HG03432 (cell line): ENCODE results near the gene MEIKIN.
"Not testable (repeated sequence)": the region's sequence is repeated elsewhere in the genome, so short reads cannot be mapped to it uniquely, and the experiment has no call there.

Experiments used
- ATAC-seq: cut with Tn5 transposase; IDR thresholded peaks from one replicate; pipeline ENCODE4 v1.9.1; 2021; ENCODE audit warnings: mild to moderate bottlenecking, moderate library complexity; ENCODE audit not compliant: unreplicated experiment

The MEIKIN gene

GRCh38 chr5:131812371-131813160 is 132.9 kb downstream of the MEIKIN start:
- ATAC-seq = no peak

- peak; percentile 73 for ATAC-seq
Observed at GRCh38 chr5:131810510-131811249, 134.8 kb downstream of the MEIKIN start.

- peak; percentile 95 for ATAC-seq
Observed at GRCh38 chr5:131796793-131797693, 148.4 kb downstream of the MEIKIN start, which contains the start of gene FNIP1. TSS of gene FNIP1 (minus strand) at chr5:131797017. CDS start at chr5:131796921, 96 bp downstream.

- ATAC-seq = peak; percentile 17
Observed at GRCh38 chr5:131795879-131796792, 149.3 kb downstream of the MEIKIN start.

- no peak for ATAC-seq
Observed at GRCh38 chr5:131795228-131795627, 150.2 kb downstream of the MEIKIN start.

- ATAC-seq = no peak
Observed at GRCh38 chr5:131794586-131794985, 150.9 kb downstream of the MEIKIN start.

GRCh38 chr5:131792896-131793295 is 152.6 kb downstream of the MEIKIN start:
- ATAC-seq = no peak

GRCh38 chr5:131791866-131792265 is 153.6 kb downstream of the MEIKIN start:
- no peak for ATAC-seq

GRCh38 chr5:131790550-131790949 is 154.9 kb downstream of the MEIKIN start:
- ATAC-seq = no peak

- ATAC-seq = no peak
Observed at GRCh38 chr5:131789765-131790164, 155.7 kb downstream of the MEIKIN start.

- no peak for ATAC-seq
Observed at GRCh38 chr5:131787736-131788135, 157.7 kb downstream of the MEIKIN start.

- ATAC-seq = no peak
Observed at GRCh38 chr5:131786900-131787692, 158.4 kb downstream of the MEIKIN start.

- no peak for ATAC-seq
Observed at GRCh38 chr5:131786036-131786435, 159.4 kb downstream of the MEIKIN start.

GRCh38 chr5:131783874-131784273 is 161.6 kb downstream of the MEIKIN start:
- ATAC-seq = no peak

GRCh38 chr5:131783357-131783756 is 162.1 kb downstream of the MEIKIN start:
- no peak for ATAC-seq

- ATAC-seq = no peak
Observed at GRCh38 chr5:131782717-131783116, 162.7 kb downstream of the MEIKIN start.

GRCh38 chr5:131778141-131778540 is 167.3 kb downstream of the MEIKIN start:
- ATAC-seq = not testable (repeated sequence)

- no peak for ATAC-seq
Observed at GRCh38 chr5:131776450-131776849, 169.0 kb downstream of the MEIKIN start.
